IMR-90 (cell line): ENCODE results near the gene DRC3. TPM values are rescaled to one million over a fixed set of nuclear protein-coding genes. Genes with fewer than 3 reads are reported as not detected.

Experiments used
- ATAC-seq: fragments of 200-7000 bp; cut with Tn5 transposase; 2 replicates; pipeline ENCODE4 v1.9.1; 2020; ENCODE audit warnings: low read depth, mild to moderate bottlenecking, moderate library complexity
- BruUV-seq: library from RNA; stranded (reverse); fragments of 400-500 nt; replicated peaks from 2 replicates; lab custom pipeline; 2021; lab: Mats Ljungman, UMichigan
- CTCF ChIA-PET: fragments of 300-600 bp; formaldehyde crosslinking; extraction: SDS; loops from one replicate; lab custom pipeline; 2021; ENCODE audit warnings: antibody characterized with exemption; lab: Yijun Ruan, JAX
- POLR2A ChIA-PET: fragments of 300-600 bp; sonication (Branson Sonifier 250); formaldehyde crosslinking; loops from one replicate; lab custom pipeline; 2022; ENCODE audit warnings: antibody characterized with exemption; ENCODE audit not compliant: unreplicated experiment; lab: Charles Lee
- DNase-seq: peaks from one replicate; pipeline ENCODE4 v3.0.0; 2013
- H2AFZ ChIP-seq: replicated peaks from 2 replicates; pipeline ENCODE3; 2013; ENCODE audit warnings: low read length, mild to moderate bottlenecking; ENCODE audit not compliant: poor library complexity
- H2AK5ac ChIP-seq: 2 replicates; pipeline ENCODE4 v1.6.1; 2013; ENCODE audit warnings: low read depth, low read length, inconsistent platforms
- H2AK9ac ChIP-seq: replicated peaks from 2 replicates; pipeline ENCODE3; 2013; ENCODE audit warnings: mild to moderate bottlenecking, low read depth, low read length, moderate library complexity; ENCODE audit not compliant: poor library complexity
- H2BK120ac ChIP-seq: 2 replicates; pipeline ENCODE4 v1.6.1; 2013; ENCODE audit warnings: low read depth, low read length, inconsistent platforms
- H2BK15ac ChIP-seq: 3 replicates; pipeline ENCODE4 v1.6.1; 2013; ENCODE audit warnings: low read depth, low read length, inconsistent platforms
- H2BK20ac ChIP-seq: 2 replicates; pipeline ENCODE4 v1.6.1; 2013; ENCODE audit warnings: low read depth, mild to moderate bottlenecking, inconsistent platforms, low read length, moderate library complexity
- H2BK5ac ChIP-seq: 2 replicates; pipeline ENCODE4 v1.6.1; 2013; ENCODE audit warnings: mild to moderate bottlenecking, low read depth, low read length, inconsistent platforms; ENCODE audit not compliant: poor library complexity, severe bottlenecking
- H3K14ac ChIP-seq: replicated peaks from 2 replicates; pipeline ENCODE4 v1.6.1; 2013; ENCODE audit warnings: low read depth, low read length, inconsistent platforms
- H3K18ac ChIP-seq: 2 replicates; pipeline ENCODE4 v1.6.1; 2013; ENCODE audit warnings: low read depth, low read length, control low read depth
- H3K23ac ChIP-seq: 2 replicates; pipeline ENCODE4 v1.6.1; 2013; ENCODE audit warnings: low read depth, low read length, inconsistent platforms
- H3K27ac ChIP-seq: 2 replicates; pipeline ENCODE4 v1.5.1; 2013; ENCODE audit warnings: mild to moderate bottlenecking, control low read depth, low read length; ENCODE audit not compliant: insufficient read depth
- H3K27me3 ChIP-seq: 2 replicates; pipeline ENCODE4 v1.6.1; 2013; ENCODE audit warnings: low read length; ENCODE audit not compliant: control insufficient read depth, insufficient read depth
- H3K36me3 ChIP-seq: 2 replicates; pipeline ENCODE4 v1.6.1; 2013; ENCODE audit warnings: low read length, mixed read lengths; ENCODE audit not compliant: control insufficient read depth, insufficient read depth
- H3K4ac ChIP-seq: 2 replicates; pipeline ENCODE4 v1.6.1; 2013; ENCODE audit warnings: low read depth, low read length, inconsistent platforms
- H3K4me1 ChIP-seq: 2 replicates; pipeline ENCODE4 v1.6.1; 2013; ENCODE audit warnings: low read length, mixed read lengths; ENCODE audit not compliant: control insufficient read depth, insufficient read depth
- H3K4me2 ChIP-seq: 2 replicates; pipeline ENCODE4 v1.6.1; 2013; ENCODE audit warnings: low read depth, mild to moderate bottlenecking, control low read depth, low read length, moderate library complexity
- H3K4me3 ChIP-seq: 2 replicates; pipeline ENCODE4 v1.5.1; 2013; ENCODE audit warnings: low read depth, mild to moderate bottlenecking, control low read depth, low read length, moderate library complexity; ENCODE audit not compliant: insufficient read depth
- H3K56ac ChIP-seq: 2 replicates; pipeline ENCODE4 v1.6.1; 2013; ENCODE audit warnings: low read length, inconsistent platforms; ENCODE audit not compliant: insufficient read depth; ENCODE audit errors: extremely low read depth
- H3K79me1 ChIP-seq, 2 experiments: 2 replicates each; pipeline ENCODE4 v1.6.1; 2013; ENCODE audit warnings: low read length in 2 of 2, inconsistent platforms in 1 of 2, low read depth in 1 of 2
- H3K9ac ChIP-seq: 2 replicates; pipeline ENCODE4 v1.6.1; 2013; ENCODE audit warnings: low read depth, low read length, control low read depth
- H3K9me1 ChIP-seq: 2 replicates; pipeline ENCODE4 v1.6.1; 2013; ENCODE audit warnings: low read length, inconsistent platforms; ENCODE audit not compliant: insufficient read depth
- H3K9me3 ChIP-seq: 2 replicates; pipeline ENCODE4 v1.6.1; 2013; ENCODE audit warnings: low read length; ENCODE audit not compliant: control insufficient read depth, insufficient read depth
- H4K20me1 ChIP-seq: 2 replicates; pipeline ENCODE4 v1.6.1; 2013; ENCODE audit warnings: low read length, inconsistent platforms; ENCODE audit not compliant: insufficient read depth
- H4K5ac ChIP-seq: 2 replicates; pipeline ENCODE4 v1.6.1; 2013; ENCODE audit warnings: mild to moderate bottlenecking, low read depth, low read length, control low read depth
- H4K8ac ChIP-seq, 2 experiments: 2 replicates each; pipeline ENCODE4 v1.6.1; 2013; ENCODE audit warnings: low read depth in 2 of 2, low read length in 2 of 2, control low read depth in 1 of 2, inconsistent platforms in 1 of 2
- H4K91ac ChIP-seq: 2 replicates; pipeline ENCODE4 v1.6.1; 2013; ENCODE audit warnings: low read depth, low read length, inconsistent platforms; ENCODE audit not compliant: insufficient read depth
- BHLHE40 ChIP-seq: fragments of 150-350 bp; IDR thresholded peaks from 2 replicates; pipeline ENCODE4 v1.6.1; 2016; ENCODE audit warnings: mild to moderate bottlenecking, low read depth, low read length
- CEBPB ChIP-seq: IDR thresholded peaks from 2 replicates; pipeline ENCODE4 v1.6.1; 2012; ENCODE audit warnings: low read depth, low read length, improper control_type of control experiment
- CHD1 ChIP-seq: IDR thresholded peaks from 2 replicates; pipeline ENCODE4 v1.6.1; 2012; ENCODE audit warnings: low read depth, low read length, improper control_type of control experiment
- FOS ChIP-seq: fragments of 150-350 bp; IDR thresholded peaks from 2 replicates; pipeline ENCODE4 v1.6.1; 2016; ENCODE audit warnings: low read depth, low read length
- MAFK ChIP-seq: IDR thresholded peaks from 2 replicates; pipeline ENCODE4 v1.6.1; 2012; ENCODE audit warnings: low read depth, low read length, improper control_type of control experiment
- MAZ ChIP-seq: IDR thresholded peaks from 2 replicates; pipeline ENCODE4 v1.6.1; 2012; ENCODE audit warnings: low read depth, mild to moderate bottlenecking, low read length, improper control_type of control experiment, moderate library complexity, borderline replicate concordance
- MXI1 ChIP-seq: IDR thresholded peaks from 2 replicates; pipeline ENCODE4 v1.6.1; 2012; ENCODE audit warnings: low read depth, mild to moderate bottlenecking, low read length, moderate library complexity, borderline replicate concordance
- NFE2L2 ChIP-seq: fragments of 150-350 bp; IDR thresholded peaks from 2 replicates; pipeline ENCODE4 v1.6.1; 2016; ENCODE audit warnings: low read depth, mild to moderate bottlenecking, low read length
- POLR2A ChIP-seq: IDR thresholded peaks from 2 replicates; pipeline ENCODE4 v1.6.1; 2012; ENCODE audit warnings: mild to moderate bottlenecking, low read depth, low read length
- RAD21 ChIP-seq: IDR thresholded peaks from 2 replicates; pipeline ENCODE4 v1.6.1; 2012; ENCODE audit warnings: low read length, improper control_type of control experiment
- RCOR1 ChIP-seq: IDR thresholded peaks from 2 replicates; pipeline ENCODE4 v1.6.1; 2012; ENCODE audit warnings: mild to moderate bottlenecking, low read length, improper control_type of control experiment; ENCODE audit not compliant: insufficient replicate concordance
- RFX5 ChIP-seq: IDR thresholded peaks from 2 replicates; pipeline ENCODE4 v1.8.0; 2012; ENCODE audit warnings: low read depth, mild to moderate bottlenecking, low read length, moderate library complexity
- SMC3 ChIP-seq: fragments of 150-350 bp; IDR thresholded peaks from 2 replicates; pipeline ENCODE4 v1.6.1; 2016; ENCODE audit warnings: low read depth, mild to moderate bottlenecking, antibody characterized with exemption, low read length, moderate library complexity
- WGBS, 2 experiments: methylation state at CpG; one replicate each; pipeline versions ENCODE4 v1.1.5 to v1.1.7; 2013; ENCODE audit warnings: missing lambda C conversion rate in 2 of 2; ENCODE audit not compliant: insufficient read length in 1 of 2; ENCODE audit errors: extremely low coverage in 2 of 2; 5-methylcytosine and 5-hydroxymethylcytosine counted together
- dilution Hi-C: fragments of 300-500 bp; cut with HindIII; formaldehyde crosslinking; loops from one replicate; pipeline ENCODE4 v1.14.3; 2018; ENCODE audit warnings: low sequenced_read_pairs; ENCODE audit not compliant: unreplicated experiment
- in situ Hi-C: fragments of 300-500 bp; cut with MboI; formaldehyde crosslinking; loops from 3 replicates; pipeline ENCODE4 v1.14.3; 2019; ENCODE audit warnings: low sequenced_read_pairs, inconsistent platforms, mixed read lengths
- intact Hi-C: fragments of 100-400 bp; cut with micrococcal nuclease; formaldehyde crosslinking; loops from 2 replicates; pipeline ENCODE4 v1.10.0; 2022
- polyA plus RNA-seq, 3 experiments: library from polyadenylated mRNA; depleted of rRNA; stranded (reverse); fragments of >200 nt; gene quantifications; 2 replicates each; pipeline ENCODE4 v1.2.3, GENCODE V29; 2012; ENCODE audit warnings: low replicate concordance in 1 of 3
- total RNA-seq: library from RNA; depleted of rRNA; stranded (reverse); fragments of >200 nt; gene quantifications from 2 replicates; pipeline ENCODE4 v1.2.3, GENCODE V29; 2012
- TF ChIP-seq, protein P1 (sequence below): fragments of 150-350 bp; IDR thresholded peaks from 2 replicates; pipeline ENCODE4 v1.6.1; 2016; ENCODE audit warnings: low read depth, mild to moderate bottlenecking, low read length, moderate library complexity, borderline replicate concordance
- TF ChIP-seq, protein P2 (sequence below): fragments of 150-350 bp; IDR thresholded peaks from 2 replicates; pipeline ENCODE4 v1.6.1; 2017; ENCODE audit warnings: mild to moderate bottlenecking, antibody characterized with exemption, low read length, low read depth
- TF ChIP-seq, protein P3 (sequence below): conservative IDR thresholded peaks from 2 replicates; pipeline ENCODE4 v1.5.1; 2012; ENCODE audit warnings: mild to moderate bottlenecking, low read depth, low read length, improper control_type of control experiment

Gene DRC3
- total and polyA plus RNA-seq, 2 of the 4 experiments (the other 2 are of a cell fraction) = 0.55 to 0.72 TPM

DNA sequence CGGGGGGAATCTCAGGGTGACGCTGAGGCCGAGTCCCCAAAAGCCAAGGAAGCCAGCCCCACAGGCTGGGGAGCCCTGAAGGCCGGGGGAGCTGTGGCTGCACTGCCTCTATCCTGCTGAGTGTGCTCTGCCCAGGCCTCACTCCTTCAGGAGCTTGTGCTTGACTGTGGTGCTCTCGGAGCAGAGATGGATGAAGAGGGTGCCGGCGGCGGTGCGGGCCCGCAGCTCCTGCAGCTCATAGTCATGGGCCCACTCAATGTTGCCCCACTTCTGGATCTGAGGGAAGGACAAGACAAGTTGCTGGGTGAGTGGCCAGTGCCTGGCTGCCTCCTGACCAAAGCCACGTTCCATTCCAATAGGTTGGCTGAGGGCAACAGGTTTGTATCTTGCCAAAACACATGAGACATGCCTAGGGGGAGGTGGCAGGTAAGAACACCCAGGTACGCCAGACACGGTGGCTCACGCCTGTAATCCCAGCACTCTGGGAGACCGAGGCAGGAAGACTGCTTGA is 45.8 kb downstream of the DRC3 start:
- no peak overlapping the region for H4K8ac ChIP-seq
- dilution Hi-C loops = no loop called here
- peaks cover 0 to 6% of the 10 kb centered on the region in 2 experiments; a peak in 1 of 4 replicates for H3K79me1 ChIP-seq
- no peaks in the 10 kb centered on the region for H4K20me1 ChIP-seq
- H3K23ac ChIP-seq = no peak overlapping the region
- no peak overlapping the region for H2BK15ac ChIP-seq
- ChIA-PET POLR2A (interaction anchor here (0.6 kb wide), 1 partner anchor 52 kb away, joined by 3 read pairs; no protein-coding TSS in a partner anchor), CTCF (no interaction called here)
- H3K4ac ChIP-seq = no peak overlapping the region
- intact Hi-C loops = no loop called here
- no peak for ATAC-seq
- no peaks in the 10 kb centered on the region for H3K9me3 ChIP-seq
- BruUV-seq = no TSS peak
- no peak for TF ChIP-seq RCOR1
- TF ChIP-seq, protein P1, sequence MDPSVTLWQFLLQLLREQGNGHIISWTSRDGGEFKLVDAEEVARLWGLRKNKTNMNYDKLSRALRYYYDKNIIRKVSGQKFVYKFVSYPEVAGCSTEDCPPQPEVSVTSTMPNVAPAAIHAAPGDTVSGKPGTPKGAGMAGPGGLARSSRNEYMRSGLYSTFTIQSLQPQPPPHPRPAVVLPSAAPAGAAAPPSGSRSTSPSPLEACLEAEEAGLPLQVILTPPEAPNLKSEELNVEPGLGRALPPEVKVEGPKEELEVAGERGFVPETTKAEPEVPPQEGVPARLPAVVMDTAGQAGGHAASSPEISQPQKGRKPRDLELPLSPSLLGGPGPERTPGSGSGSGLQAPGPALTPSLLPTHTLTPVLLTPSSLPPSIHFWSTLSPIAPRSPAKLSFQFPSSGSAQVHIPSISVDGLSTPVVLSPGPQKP = no peak
- no peak for TF ChIP-seq MAFK
- TF ChIP-seq MXI1 = no peak
- no peak for TF ChIP-seq CEBPB
- TF ChIP-seq NFE2L2 = no peak
- TF ChIP-seq, protein P2, sequence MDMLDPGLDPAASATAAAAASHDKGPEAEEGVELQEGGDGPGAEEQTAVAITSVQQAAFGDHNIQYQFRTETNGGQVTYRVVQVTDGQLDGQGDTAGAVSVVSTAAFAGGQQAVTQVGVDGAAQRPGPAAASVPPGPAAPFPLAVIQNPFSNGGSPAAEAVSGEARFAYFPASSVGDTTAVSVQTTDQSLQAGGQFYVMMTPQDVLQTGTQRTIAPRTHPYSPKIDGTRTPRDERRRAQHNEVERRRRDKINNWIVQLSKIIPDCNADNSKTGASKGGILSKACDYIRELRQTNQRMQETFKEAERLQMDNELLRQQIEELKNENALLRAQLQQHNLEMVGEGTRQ = no peak
- TF ChIP-seq BHLHE40 = no peak
- no peak for TF ChIP-seq SMC3
- TF ChIP-seq POLR2A = no peak
- TF ChIP-seq FOS = no peak
- TF ChIP-seq CHD1 = no peak
- TF ChIP-seq RFX5 = no peak
- TF ChIP-seq RAD21 = no peak
- TF ChIP-seq, protein P3, sequence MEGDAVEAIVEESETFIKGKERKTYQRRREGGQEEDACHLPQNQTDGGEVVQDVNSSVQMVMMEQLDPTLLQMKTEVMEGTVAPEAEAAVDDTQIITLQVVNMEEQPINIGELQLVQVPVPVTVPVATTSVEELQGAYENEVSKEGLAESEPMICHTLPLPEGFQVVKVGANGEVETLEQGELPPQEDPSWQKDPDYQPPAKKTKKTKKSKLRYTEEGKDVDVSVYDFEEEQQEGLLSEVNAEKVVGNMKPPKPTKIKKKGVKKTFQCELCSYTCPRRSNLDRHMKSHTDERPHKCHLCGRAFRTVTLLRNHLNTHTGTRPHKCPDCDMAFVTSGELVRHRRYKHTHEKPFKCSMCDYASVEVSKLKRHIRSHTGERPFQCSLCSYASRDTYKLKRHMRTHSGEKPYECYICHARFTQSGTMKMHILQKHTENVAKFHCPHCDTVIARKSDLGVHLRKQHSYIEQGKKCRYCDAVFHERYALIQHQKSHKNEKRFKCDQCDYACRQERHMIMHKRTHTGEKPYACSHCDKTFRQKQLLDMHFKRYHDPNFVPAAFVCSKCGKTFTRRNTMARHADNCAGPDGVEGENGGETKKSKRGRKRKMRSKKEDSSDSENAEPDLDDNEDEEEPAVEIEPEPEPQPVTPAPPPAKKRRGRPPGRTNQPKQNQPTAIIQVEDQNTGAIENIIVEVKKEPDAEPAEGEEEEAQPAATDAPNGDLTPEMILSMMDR = no peak
- no peak for TF ChIP-seq MAZ
- H2AK5ac ChIP-seq = no peak overlapping the region
- no peak overlapping the region for H3K56ac ChIP-seq
- no peak overlapping the region for H3K14ac ChIP-seq
- in situ Hi-C loops = no loop called here
- no peak overlapping the region for H2AFZ ChIP-seq
- H3K27ac ChIP-seq = no peak overlapping the region
- H3K9me1 ChIP-seq = no peaks in the 10 kb centered on the region; the same call in 1 of the 2 replicates
- no peak overlapping the region for H2BK20ac ChIP-seq
- no peaks in the 10 kb centered on the region for H3K27me3 ChIP-seq
- no peak overlapping the region for H3K9ac ChIP-seq
- no peak overlapping the region for H3K4me3 ChIP-seq
- no peak overlapping the region for H3K18ac ChIP-seq
- H2BK5ac ChIP-seq = no peak overlapping the region
- peaks cover 14% of the 10 kb centered on the region for H3K36me3 ChIP-seq
- H3K4me1 ChIP-seq = no peaks in the 10 kb centered on the region
- DNase-seq = no peak
- H3K4me2 ChIP-seq = no peak overlapping the region
- H4K5ac ChIP-seq = no peak overlapping the region
- H4K91ac ChIP-seq = no peak overlapping the region
- no peak overlapping the region for H2AK9ac ChIP-seq
- 94% methylated on average over 10 of the region's 15 CpGs; no CpG with 5 or more reads in 1 of the 2 experiments for WGBS, 2 experiments
- H2BK120ac ChIP-seq = no peak overlapping the region
